ENCODE measurements around the gene IGDCC3.

Gene IGDCC3

DNA sequence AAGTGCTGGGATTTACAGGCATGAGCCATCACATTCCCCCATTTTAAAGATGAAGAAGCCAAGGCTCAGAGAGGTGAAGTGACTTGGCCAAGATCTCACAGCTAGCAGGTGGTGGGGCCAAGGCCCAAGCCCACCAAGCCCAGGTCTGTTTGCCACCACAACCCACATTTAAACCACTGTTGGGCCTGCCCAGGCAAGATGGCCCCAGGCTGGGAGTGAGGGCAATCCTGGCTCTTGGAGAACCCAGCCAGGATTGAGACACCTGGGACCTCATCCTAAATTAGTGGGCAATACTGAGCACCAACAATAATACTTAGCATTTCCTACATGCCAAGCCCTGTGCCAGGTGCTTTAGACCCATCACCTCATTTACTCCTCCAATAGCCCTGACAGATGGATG is 6.9 kb downstream of the IGDCC3 start:
- Histone ChIP-seq H3K4me1 (ENCODE audit: insufficient read depth, low read length, severe bottlenecking) (no peaks in the 10 kb centered on the region), H3K4me3 (ENCODE audit: low read depth, low read length, poor library complexity, severe bottlenecking) (no peak overlapping the region), H3K36me3 (ENCODE audit: insufficient read depth, low read length) (no peaks in the 10 kb centered on the region), H3F3A (ENCODE audit: insufficient read depth, low read length) (no peaks in the 10 kb centered on the region), H3K4me2 (ENCODE audit: low read length) (no peak overlapping the region), H3K9me3 (ENCODE audit: low read length) (no peaks in the 10 kb centered on the region), H2AFZ (ENCODE audit: low read length) (no peak overlapping the region), H3K27ac (ENCODE audit: low read depth, low read length, poor library complexity, severe bottlenecking) (no peak overlapping the region), H3K27me3 (ENCODE audit: insufficient read depth, low read length) (0 out of 2 replicates have a peak, but pooled peaks cover 7% of the 10 kb centered on the region), H3K9me2 (ENCODE audit: low read depth, low read length) (no peaks in the 10 kb centered on the region), H3K79me2 (ENCODE audit: insufficient read depth, low read length) (no peaks in the 10 kb centered on the region), H4K20me1 (ENCODE audit: insufficient read depth, low read length) (no peaks in the 10 kb centered on the region), H3K9ac (ENCODE audit: low read length) (no peak overlapping the region)
- no peak for TF ChIP-seq EZH2 (IDR thresholded peaks at IDR 0.05; ENCODE audit: borderline replicate concordance, low read length)
- TF ChIP-seq, protein P1, sequence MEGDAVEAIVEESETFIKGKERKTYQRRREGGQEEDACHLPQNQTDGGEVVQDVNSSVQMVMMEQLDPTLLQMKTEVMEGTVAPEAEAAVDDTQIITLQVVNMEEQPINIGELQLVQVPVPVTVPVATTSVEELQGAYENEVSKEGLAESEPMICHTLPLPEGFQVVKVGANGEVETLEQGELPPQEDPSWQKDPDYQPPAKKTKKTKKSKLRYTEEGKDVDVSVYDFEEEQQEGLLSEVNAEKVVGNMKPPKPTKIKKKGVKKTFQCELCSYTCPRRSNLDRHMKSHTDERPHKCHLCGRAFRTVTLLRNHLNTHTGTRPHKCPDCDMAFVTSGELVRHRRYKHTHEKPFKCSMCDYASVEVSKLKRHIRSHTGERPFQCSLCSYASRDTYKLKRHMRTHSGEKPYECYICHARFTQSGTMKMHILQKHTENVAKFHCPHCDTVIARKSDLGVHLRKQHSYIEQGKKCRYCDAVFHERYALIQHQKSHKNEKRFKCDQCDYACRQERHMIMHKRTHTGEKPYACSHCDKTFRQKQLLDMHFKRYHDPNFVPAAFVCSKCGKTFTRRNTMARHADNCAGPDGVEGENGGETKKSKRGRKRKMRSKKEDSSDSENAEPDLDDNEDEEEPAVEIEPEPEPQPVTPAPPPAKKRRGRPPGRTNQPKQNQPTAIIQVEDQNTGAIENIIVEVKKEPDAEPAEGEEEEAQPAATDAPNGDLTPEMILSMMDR (IDR thresholded peaks at IDR 0.05; ENCODE audit: low read length), result no peak

DNA sequence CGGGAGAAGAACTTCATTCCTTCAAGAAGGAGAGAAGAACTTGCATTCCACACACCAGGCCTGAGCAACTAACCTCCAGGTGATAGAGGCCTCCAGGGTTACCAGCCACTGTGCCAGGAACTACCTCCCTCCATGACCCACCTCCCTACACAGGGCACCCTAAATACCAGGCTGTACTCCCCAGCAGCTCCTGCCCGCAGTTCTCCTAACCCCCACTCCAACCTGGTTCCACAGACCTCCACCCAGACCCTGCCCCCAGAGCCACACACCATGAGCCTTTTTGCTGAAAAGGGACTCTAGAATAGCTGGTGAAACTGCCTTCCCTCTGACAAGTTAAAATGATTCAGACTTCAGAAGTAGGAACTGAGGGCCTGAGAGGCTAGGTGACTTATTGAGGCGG is 8.2 kb downstream of the IGDCC3 start:
- Histone ChIP-seq H3K4me1 (ENCODE audit: insufficient read depth, low read length, severe bottlenecking) (no peaks in the 10 kb centered on the region), H4K20me1 (ENCODE audit: insufficient read depth, low read length) (no peaks in the 10 kb centered on the region), H3K79me2 (ENCODE audit: insufficient read depth, low read length) (no peaks in the 10 kb centered on the region), H3K36me3 (ENCODE audit: insufficient read depth, low read length) (no peaks in the 10 kb centered on the region), H3K9ac (ENCODE audit: low read length) (no peak overlapping the region), H2AFZ (ENCODE audit: low read length) (no peak overlapping the region), H3K4me3 (ENCODE audit: low read depth, low read length, poor library complexity, severe bottlenecking) (no peak overlapping the region), H3K4me2 (ENCODE audit: low read length) (no peak overlapping the region), H3F3A (ENCODE audit: insufficient read depth, low read length) (no peaks in the 10 kb centered on the region), H3K27me3 (ENCODE audit: insufficient read depth, low read length) (0 out of 2 replicates have a peak, but pooled peaks cover 7% of the 10 kb centered on the region), H3K27ac (ENCODE audit: low read depth, low read length, poor library complexity, severe bottlenecking) (no peak overlapping the region), H3K9me2 (ENCODE audit: low read depth, low read length) (no peaks in the 10 kb centered on the region), H3K9me3 (ENCODE audit: low read length) (no peaks in the 10 kb centered on the region)
- TF ChIP-seq EZH2 (IDR thresholded peaks at IDR 0.05; ENCODE audit: borderline replicate concordance, low read length), result no peak
- TF ChIP-seq, protein P1 (IDR thresholded peaks at IDR 0.05; ENCODE audit: low read length), result no peak

DNA sequence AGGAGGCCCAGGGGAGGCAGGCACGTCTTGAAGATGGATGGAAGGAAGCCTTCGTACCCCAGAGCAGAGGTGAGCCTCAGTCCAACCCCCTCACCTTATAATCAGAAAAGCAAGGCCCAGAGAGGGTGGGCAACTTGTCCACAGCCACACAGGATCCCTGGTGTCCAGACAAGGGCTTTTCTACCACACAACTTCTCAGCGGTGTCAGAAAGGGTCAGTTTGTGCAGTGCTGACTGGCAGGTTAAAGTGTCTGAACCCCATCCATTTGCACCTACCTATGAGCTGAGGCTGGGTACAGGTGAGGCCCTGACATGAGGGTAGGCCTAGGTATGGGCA is 8.6 kb downstream of the IGDCC3 start:
- H3K4me2 ChIP-seq (ENCODE audit: low read length), result no peak overlapping the region
- H3K27ac ChIP-seq (ENCODE audit: low read depth, low read length, poor library complexity, severe bottlenecking), result no peak overlapping the region
- no peak overlapping the region for H2AFZ ChIP-seq (ENCODE audit: low read length)
- H3K9ac ChIP-seq (ENCODE audit: low read length), result no peak overlapping the region
- H3K79me2 ChIP-seq (ENCODE audit: insufficient read depth, low read length), result no peaks in the 10 kb centered on the region
- H3K4me3 ChIP-seq (ENCODE audit: low read depth, low read length, poor library complexity, severe bottlenecking), result no peak overlapping the region
- H3K36me3 ChIP-seq (ENCODE audit: insufficient read depth, low read length), result no peaks in the 10 kb centered on the region
- H4K20me1 ChIP-seq (ENCODE audit: insufficient read depth, low read length), result no peaks in the 10 kb centered on the region
- no peaks in the 10 kb centered on the region for H3F3A ChIP-seq (ENCODE audit: insufficient read depth, low read length)
- H3K27me3 ChIP-seq (ENCODE audit: insufficient read depth, low read length), result 0 out of 2 replicates have a peak, but pooled peaks cover 7% of the 10 kb centered on the region
- no peaks in the 10 kb centered on the region for H3K9me2 ChIP-seq (ENCODE audit: low read depth, low read length)
- no peaks in the 10 kb centered on the region for H3K4me1 ChIP-seq (ENCODE audit: insufficient read depth, low read length, severe bottlenecking)
- TF ChIP-seq, protein P1 (IDR thresholded peaks at IDR 0.05; ENCODE audit: low read length), result no peak
- no peak for TF ChIP-seq EZH2 (IDR thresholded peaks at IDR 0.05; ENCODE audit: borderline replicate concordance, low read length)
- no peaks in the 10 kb centered on the region for H3K9me3 ChIP-seq (ENCODE audit: low read length)
